Measurements from ENCODE around the gene SPEG. TPM values are rescaled to one million over a fixed set of nuclear protein-coding genes. Genes with fewer than 3 reads are reported as not detected.

SPEG gene
- total and polyA plus RNA-seq, 2 of the 8 experiments (the other 6 are each of a cell fraction or from before 2014, with no cell fraction given) = 19.9 to 32.0 TPM

- no peak for TF ChIP-seq FOSL1 (IDR thresholded peaks at IDR 0.05; ENCODE audit: insufficient read depth, low read depth, low read length)
- peak; percentile 42 to 51; a peak in 1 of 4 replicates for TF ChIP-seq SIN3A (conservative IDR thresholded peaks at IDR 0.05 in 1 of 2, IDR thresholded peaks at IDR 0.05 in 1 of 2; ENCODE audit: low read depth in 1 of 2, low read length in 2 of 2)
- TF ChIP-seq CREB1 (IDR thresholded peaks at IDR 0.05) = no peak
- TF ChIP-seq USF2 (IDR thresholded peaks at IDR 0.05; ENCODE audit: low read length) = no peak
- no peak for TF ChIP-seq CEBPB (IDR thresholded peaks at IDR 0.05; ENCODE audit: low read depth, low read length)
- peak; percentile 48 for TF ChIP-seq NANOG (IDR thresholded peaks at IDR 0.05; ENCODE audit: insufficient read depth, low read depth, low read length, poor library complexity, severe bottlenecking)
- TF ChIP-seq MAX (IDR thresholded peaks at IDR 0.05) = peak; percentile 21; the same call in 1 of the 2 replicates
- no peak for TF ChIP-seq ZNF274 (IDR thresholded peaks at IDR 0.05; ENCODE audit: borderline replicate concordance, extremely low read depth, low read length)
- TF ChIP-seq KDM1A (IDR thresholded peaks at IDR 0.05; ENCODE audit: borderline replicate concordance, low read length) = no peak
- peak in 2 of 3 experiments; percentile 70 to 89; a peak in 3 of 4 replicates for TF ChIP-seq CTCF (IDR thresholded peaks at IDR 0.05; ENCODE audit: control extremely low read depth in 1 of 3, insufficient read depth in 1 of 3, low read depth in 1 of 3, low read length in 3 of 3)
- TF ChIP-seq BCL11A (IDR thresholded peaks at IDR 0.05; ENCODE audit: low read depth in 2 of 2, low read length in 2 of 2) = no peak
- no peak for TF ChIP-seq KDM5A (IDR thresholded peaks at IDR 0.05; ENCODE audit: low read length)
- no peak; the same call in 1 of the 2 replicates for TF ChIP-seq POLR2AphosphoS5 (IDR thresholded peaks at IDR 0.05; ENCODE audit: low read depth, low read length)
- no peak for TF ChIP-seq PHF8 (conservative IDR thresholded peaks at IDR 0.05; ENCODE audit: low read depth, low read length)
- peak; percentile 22 for TF ChIP-seq EZH2 (IDR thresholded peaks at IDR 0.05; ENCODE audit: low read depth, low read length, severe bottlenecking)
Measured at GRCh38 chr2:219509780-219510511, 75.3 kb downstream of the SPEG start (continued).
